SKM-1 (cell line): ENCODE measurements around the gene KLF12.
A peak's percentile ranks its signal among the peaks of the same experiment; 100 is the strongest.

ENCODE experiments used
- DNase-seq: peaks from one replicate; lab custom pipeline; 2025; ENCODE audit not compliant: unreplicated experiment; lab: John Stamatoyannopoulos, UW

The KLF12 gene

DNA sequence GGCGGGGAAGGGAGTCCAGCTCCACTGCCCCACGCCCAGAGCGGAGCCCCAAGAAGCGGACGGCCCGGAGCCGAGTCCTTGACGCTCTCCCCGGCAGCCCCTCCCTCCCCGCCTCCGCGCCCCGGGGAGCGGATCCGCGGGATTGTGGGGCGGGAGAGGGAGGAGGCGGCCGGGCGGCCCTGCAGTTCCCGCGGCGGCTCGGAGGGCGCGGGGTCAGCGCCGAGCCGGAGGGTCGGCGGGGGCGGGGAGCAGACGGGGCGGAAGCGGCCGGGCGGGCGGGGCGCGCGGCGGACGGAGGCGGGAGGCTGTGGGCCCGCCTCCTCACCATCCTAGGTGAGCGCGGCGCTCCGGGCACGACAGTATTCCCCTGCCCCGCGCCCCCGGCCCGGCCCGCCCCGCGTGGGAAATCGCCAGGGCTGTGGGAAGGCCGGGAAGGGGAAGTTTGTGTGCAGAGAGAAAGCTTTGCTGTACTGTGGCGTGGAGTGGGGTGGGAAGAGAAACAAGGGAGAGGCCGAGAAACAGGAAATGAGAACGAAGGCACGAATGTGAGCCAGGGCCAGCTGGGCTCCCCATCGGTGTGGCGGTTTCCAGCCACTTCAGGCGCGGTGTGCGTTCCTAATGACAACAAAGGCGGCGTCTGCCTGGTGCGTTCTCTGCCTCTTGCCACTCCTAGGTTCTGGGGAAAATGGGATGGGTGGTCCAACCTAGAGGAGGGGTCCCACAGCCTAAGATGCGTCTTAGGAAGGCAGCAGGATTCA is 1.3 kb upstream of the KLF12 start:
- no peak for DNase-seq

DNA sequence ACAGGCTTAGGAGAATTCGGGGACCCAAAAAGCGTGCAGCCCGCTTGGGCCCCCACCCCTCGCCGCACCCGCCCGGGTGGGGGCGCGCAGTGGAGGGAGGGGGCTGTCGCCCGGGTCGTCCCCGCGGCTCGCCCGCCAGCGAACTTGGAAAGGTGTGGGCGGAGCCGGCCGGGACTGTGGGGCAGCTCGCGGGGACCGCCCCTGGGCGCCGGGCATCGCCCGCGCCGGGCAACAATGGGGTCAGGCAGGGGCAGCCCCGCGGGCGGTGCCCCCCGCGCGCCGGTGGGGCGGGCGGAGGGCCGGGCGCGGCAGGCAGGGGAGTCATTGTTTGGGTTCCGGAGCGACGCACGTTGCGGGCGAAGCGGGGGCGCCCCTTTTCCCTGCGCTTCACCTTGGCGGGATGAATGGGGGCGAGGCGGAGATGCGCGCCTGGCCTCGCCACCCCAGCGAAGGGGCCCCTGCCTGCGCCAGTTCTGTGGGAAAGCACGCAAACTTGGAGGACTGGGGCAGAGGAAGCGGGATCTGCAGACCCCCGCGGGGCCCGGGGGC is 647 bp upstream of the KLF12 start:
- no peak for DNase-seq

DNA sequence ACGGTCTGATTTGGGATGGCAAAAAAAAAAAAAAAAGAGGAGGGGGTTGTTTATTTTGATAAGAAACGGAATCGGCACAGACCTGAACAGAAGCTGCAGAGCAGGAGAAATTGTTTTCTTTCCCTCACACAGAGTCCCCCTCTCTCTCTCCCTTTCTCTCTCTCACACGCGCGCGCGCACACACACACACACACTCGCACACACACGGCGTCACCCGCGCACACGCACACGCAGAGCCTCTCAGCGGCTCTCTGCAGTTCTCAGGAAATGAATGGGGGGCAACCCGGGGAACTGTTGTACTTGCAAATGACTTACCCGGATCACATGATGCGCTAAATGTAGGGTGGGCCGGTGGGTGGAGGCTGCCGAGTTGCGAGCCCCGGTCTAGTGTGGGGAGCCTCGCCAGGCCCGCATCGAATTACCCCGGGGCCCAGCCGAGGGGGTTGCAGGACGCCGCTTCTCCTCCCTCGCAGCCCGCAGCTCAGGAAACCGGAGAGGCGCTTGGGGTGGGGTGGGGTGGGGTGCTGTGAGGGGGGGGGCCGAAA is 475 bp downstream of the KLF12 start:
- DNase-seq: peak; percentile 11

DNA sequence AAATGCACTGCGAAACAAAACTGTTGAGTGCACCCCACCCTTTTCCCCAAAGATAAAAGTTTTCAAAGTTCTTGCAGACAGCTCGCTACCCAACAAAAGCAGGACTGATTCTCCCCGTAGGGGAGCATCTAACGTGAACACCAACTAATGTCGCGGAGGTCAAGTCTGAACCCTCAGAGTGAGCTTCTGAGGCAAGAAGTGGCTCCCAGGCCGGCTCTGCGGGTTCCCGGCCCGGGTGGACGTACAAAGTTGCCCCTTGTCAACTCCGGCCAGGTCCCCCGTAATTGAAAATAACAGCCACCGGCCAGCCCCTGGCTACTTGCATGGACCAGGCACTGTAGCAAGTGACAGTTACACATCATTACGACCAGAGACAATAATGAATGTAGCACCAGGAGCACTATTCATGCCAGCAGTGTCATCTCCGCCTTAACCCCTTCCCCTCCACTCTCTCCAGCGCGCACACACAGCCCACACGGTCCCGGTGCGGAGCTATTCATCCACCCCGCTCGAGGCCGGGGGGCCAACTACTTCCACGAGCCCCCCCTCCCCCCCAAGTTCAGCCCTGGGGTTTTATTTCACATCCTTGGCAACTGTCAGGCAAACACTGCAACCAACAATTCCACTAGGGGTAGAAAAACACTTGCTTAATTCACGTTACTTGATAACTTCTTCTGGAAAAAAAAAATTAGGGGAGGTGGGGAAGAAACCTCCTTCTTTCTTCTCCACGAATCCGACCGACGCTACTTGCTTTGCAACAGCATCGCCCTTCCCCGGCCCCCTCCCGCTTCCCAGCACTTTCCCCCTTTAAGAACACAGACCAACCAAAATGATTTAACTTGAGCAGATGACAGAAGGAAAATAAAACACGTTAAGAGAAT is 1.2 kb downstream of the KLF12 start:
- no peak for DNase-seq

DNA sequence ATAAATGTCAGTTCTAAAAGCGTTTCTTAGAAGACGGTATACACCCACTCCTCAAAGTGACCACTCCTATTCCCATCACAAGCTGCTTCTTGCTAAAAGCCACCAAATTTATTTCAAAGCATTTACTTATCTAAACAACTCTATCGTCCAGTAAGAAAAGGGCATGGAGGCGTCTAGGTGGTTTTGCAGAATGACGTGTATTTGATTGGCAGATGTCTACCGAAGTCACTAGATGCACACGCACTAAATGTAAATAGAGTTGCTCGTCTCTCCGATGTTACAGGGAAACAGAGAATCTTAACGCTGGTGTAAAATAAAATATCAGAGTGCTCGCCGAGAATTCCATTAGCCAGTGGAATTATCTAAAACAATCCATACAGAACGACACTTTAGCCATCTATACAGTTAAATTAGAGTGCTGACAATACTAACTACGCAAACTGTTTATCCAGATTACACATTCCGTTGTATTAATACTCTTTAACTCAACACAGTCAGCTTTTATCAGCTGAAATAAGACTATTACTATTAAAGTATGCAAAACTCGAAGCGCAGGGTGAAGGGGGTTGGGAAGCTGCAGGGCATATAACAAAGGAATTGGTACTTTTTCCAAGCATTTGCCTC is 1.9 kb downstream of the KLF12 start:
- DNase-seq: no peak

DNA sequence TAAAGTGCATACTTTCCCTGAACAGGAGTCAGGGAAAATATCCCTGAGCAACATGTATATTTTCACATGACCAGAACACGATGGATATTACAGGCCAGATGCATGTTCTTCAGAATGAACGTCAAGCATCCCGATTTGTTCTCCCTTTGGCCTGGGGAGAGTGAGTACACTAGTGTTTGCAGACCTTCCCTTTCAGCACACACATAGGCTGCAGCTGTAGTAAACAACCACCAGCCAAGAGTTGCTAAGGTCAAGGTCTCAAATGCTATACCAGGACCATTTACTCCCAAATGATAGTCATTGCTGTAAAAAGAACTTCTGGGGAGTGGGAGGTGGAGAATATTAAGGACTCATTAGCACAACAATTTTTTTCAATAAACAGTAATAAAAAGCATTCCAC is 3.0 kb downstream of the KLF12 start:
- no peak for DNase-seq

DNA sequence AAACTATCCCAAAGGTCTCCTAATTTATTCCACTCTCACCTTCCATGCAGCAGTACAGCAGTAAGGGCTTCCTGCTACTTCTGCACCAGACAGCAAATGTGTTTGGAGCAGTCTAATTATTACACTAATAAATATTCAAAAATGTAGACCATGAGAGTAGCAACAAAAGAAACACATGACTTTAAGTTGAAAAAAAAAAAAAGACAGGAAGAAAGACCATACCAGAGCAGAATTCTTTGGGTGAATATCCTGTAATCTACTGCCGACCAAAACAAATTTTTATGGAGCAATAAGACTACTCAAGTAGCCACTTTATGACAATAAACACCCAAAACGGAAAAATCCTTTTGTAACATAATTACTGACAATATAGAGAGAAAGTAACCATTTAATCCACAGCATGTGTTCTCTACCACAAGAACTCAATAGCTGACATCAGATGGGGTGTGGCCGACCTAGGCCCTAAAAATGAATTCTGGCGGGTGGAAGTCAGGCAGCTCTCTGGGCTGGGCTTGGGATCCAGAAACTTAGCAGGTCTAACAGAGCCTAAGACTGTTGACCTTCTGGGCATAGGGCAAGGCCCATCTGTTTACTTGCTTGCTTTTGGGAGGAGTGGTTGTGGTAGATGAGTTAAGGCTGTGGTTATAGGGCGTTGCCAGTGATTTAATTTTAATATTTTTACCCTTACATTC is 4.6 kb downstream of the KLF12 start:
- no peak for DNase-seq

DNA sequence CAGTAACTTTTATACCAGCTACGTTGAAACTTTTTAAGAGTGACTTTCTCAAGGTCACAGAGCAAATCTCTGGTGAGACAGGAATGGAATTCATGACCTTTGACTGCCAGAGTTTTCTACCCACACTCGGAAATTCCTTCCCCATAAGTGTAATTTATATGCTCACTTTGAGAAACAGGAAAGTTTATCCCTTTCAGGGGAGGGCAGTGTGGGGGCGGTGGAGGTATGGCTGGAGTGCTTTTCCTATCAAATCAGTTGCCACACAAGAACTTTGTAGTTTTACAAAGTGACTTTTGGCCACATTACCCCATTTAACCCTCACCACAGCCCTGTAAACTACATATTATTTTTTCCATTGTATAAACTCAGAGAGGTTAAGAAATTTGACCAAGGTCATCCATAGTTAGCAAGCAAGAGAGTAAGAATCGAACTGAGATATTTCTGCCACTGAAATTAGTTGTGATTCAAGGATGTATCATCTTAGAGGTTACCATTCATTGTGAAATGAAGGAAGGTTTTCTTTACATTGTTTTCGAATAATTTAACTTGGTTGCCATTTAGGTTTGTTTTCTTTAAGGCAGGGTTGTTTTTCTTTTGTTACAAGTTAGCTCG is 5.9 kb downstream of the KLF12 start:
- DNase-seq: no peak

DNA sequence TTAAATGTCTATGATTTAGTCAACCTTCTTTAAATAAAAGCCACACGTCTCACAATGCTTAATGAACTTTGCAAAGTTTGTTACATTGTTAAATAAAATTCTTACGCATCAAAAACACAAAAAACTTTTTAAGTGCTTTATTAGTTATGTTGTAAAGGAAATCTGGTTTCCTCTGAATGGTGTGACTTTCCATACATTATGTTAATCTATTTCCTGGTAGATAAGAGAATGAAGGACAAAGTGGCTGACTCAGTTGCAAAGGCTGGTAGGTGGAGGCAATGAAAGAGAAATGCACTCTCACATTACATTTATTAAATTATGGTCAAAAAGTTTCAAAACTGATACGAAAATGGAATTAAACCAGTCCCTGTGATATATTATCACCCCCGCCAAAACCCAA is 15.9 kb downstream of the KLF12 start:
- no peak for DNase-seq

DNA sequence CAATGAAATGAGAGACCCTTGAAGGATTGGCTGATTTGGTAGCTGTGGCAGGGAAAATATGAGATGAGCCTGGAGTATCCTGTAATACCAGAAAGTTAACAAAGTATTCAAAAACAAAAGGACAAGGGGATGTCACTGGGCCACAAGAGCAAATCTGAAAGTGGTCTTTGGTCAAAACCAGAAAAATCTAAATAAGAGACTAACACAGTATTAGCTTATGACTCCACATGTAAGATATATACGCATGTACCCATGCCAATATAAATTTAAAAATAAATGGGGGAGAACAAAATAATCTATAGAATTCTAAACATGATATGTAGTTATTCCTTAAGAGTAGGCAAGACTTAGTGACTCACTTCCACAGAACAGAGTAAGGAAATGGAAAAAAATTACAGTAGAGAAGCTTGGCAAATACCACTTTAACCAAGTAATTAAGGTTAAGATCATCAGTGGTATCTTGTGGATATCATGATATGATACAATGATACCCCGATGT is 16.9 kb downstream of the KLF12 start:
- no peak for DNase-seq

DNA sequence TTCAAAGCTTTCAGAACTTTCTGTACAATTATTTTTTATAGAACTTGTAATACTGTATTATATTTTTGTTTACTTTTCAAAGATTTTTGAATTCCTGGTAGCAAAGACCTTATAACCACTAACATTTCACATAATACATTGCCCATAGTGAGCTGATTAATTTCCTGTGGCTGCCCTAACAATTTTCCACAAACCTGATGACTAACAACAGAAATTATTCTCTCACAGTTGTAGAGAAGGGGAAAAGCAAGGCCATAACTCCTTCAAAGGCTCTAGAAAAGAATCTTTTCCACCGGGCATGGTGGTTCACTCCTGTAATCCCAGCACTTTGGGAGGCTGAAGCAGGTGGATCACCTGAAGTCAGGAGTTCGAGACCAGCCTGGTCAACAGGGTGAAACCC is 19.1 kb downstream of the KLF12 start:
- DNase-seq: no peak

DNA sequence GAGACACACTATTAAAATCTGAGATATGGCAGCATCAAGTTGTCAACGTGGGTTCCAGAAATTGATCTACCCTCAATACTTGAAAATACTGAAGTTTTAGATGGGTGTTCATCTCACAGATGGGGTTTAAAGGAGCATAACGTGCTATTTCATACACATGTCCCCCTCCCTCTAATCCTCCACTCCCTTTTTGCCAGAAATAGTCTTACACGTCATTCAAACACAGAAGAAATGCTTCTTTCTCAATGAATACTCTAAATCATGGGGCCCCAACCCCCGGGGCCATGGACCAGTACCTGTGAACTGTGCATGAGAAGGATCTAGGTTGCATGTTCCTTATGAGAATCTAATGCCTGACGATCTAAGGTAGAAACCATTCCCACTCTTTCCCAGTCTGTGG is 19.6 kb downstream of the KLF12 start:
- no peak for DNase-seq

DNA sequence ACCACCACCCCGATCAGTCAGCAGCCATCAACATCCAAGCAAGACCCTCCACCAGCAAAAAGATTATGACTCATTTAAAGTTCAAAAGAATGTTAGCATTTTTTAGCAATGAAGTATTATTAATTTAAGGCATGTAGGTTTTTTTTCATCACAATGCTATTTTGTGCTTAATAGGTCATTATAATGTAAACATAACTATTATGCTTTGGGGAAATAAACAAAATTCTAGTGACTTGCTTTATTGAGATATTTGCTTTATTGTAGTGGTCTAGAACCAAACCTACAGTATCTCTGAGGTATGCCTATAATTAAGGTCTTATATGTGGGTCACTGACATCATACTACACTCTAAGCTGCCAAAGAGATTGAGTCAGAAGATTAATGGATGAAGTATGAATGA is 20.0 kb downstream of the KLF12 start:
- no peak for DNase-seq

DNA sequence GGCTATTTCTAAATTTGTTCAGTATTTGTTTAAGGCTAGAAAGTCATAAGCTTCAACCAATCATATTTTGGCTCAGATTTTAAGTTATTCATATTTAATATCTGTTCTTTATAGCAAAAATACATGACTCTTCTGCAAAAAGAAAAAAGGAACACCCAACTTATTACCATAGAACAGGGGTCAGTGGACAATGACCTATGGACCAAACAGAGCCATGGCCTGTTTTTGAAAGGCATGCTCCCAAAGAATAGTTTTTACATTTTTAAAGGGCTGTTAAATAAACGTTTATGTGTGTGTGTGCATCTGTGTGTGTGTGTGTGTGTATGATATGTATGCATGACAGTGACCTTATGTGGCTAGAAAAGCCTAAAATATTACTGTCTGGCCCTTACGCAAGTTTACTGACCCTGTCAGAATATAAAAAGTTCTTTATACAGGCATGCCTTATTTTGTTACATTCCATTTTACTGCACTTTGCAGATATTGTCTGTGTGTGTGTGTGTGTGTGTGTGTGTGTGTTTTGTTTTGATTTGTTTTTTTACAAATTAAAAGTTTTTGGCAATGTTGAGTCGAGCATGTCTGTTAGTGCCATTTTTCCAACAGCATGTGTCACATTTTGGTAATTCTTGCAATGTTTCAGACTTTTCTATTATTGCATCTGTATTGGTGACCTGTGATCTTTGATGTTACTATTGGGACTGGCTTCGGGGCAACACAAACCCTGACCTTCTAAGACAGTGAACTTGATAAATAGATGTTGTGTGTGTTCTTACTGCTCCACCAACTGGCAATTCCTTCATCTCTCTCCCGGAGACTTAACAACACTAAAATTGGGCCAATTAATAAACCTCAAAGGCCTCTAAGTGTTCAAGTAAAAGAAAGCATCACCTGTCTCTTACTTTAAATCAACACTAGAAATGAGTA is 22.0 kb downstream of the KLF12 start:
- DNase-seq: no peak

DNA sequence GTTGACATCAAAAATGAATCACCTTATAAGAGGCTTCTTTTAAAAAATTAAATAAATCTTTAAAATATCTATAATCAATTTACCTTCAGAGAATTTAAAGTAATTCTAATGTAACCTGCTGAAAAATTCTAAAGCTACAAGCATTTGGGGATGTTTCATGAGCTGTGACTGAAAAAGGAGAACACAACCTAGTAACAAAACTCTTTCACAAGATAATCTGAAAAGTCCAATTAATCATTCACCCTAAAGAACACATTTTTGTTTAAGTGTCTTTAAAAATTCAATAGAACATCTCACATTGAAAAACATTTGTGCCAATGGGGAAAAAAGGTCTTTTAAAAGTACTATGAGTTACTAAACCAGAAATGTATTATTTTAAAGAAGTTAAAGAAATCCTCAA is 22.8 kb downstream of the KLF12 start:
- DNase-seq: no peak

DNA sequence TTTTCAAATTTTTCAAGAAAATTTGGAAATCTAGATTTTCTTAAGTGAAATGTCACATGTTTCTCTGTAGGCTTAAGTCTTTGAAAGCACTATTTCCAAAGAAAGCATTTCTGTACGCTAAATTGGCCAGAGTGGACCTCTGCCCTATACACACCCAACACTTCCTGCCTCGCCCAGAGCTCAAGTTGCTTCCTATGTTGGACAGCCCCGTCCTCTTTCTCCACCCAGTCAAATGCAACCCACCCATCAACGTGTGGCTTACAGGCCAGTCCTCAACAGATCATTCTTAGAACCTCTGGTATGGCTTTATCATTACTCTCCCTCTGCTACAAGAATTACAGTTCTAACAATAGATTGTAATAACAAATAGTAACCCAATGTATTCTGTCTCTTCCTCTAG is 24.2 kb downstream of the KLF12 start:
- no peak for DNase-seq

DNA sequence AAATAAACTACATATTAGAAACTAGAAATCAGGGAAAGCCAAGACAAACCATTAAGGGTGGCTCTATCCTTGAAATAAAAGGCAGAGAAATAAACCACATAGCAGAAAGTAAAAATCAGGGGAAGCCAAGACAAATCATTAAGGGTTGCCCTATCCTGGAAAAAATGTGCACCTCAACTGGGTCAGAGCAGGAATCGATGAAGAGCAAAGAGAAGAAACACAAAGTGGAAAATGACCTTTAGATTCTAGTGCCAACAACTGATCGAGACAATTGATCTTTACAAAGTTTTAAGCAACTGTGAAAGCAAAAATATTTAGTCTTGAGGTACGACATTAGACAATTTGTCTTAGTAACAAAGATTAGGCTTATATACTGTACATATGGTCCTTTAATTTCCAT is 26.6 kb downstream of the KLF12 start:
- no peak for DNase-seq

DNA sequence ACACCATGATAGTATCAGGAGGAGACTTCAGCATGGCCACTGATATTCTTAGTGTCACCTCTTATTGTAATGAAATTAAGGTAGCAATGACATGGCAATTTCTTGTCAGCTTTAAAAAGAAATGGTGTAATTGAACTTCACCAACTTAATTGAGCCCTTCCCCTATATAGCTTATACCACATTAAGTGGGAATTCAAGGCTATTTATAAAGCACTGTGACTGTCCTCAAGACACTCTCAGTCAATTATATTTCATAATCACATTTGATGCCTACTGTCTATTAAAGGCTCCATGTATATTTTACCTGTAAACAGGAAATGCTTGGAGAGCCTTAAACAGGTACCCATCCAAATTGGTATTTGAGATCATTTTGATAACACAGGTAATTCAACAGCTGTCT is 28.3 kb downstream of the KLF12 start:
- no peak for DNase-seq

DNA sequence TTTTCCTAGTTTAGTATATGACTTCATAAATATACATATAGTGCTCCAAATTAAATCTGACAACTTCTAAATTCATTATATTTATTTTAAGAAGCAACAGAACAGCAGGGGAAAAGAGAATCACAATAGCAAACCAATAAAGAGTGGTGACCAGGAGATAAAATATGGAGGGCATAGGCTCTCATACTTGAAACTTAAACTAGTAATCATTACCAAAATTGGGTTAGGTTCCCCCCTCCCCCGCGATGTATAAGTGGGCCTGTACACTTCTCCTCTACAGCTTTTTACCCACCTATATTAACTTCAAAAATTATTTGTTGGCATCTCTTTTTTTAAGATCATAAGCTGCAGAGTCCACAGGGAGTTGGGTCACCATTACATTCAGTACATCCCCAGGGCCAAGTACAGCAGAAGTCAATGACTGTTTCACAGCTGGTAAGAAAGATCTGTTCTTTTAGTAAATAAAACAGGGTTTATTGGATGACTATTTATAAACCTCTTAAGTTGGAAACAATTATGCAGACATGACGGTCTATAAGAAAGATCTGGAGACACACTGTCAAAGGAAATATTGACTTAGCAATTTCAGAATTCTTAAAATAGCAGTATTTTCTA is 29.4 kb downstream of the KLF12 start:
- no peak for DNase-seq
